HepG2 (cell line): ENCODE data around the gene DSCAML1. TPM values are rescaled to one million over a fixed set of nuclear protein-coding genes. Genes with fewer than 3 reads are reported as not detected.

Experiments
- ATAC-seq: fragments of 200-7000 bp; cut with Tn5 transposase; 3 replicates; pipeline ENCODE4 v1.9.1; 2020; ENCODE audit warnings: mild to moderate bottlenecking, moderate library complexity
- BruUV-seq: library from RNA; stranded (reverse); fragments of 400-500 nt; replicated peaks from 2 replicates; lab custom pipeline; 2021; lab: Mats Ljungman, UMichigan
- CTCF ChIA-PET: fragments of 300-600 bp; formaldehyde crosslinking; extraction: SDS; loops from one replicate; lab custom pipeline; 2021; ENCODE audit warnings: low total read pairs, inconsistent platforms, low intra/inter-chr PET ratio; lab: Yijun Ruan, JAX
- POLR2A ChIA-PET: fragments of 350-600 bp; sonication (Branson Sonifier 250); formaldehyde crosslinking; loops from one replicate; lab custom pipeline; 2020; ENCODE audit warnings: antibody characterized with exemption, inconsistent platforms; lab: Yijun Ruan, JAX
- DNase-seq: peaks from one replicate; pipeline ENCODE4 v3.0.0-alpha.2; 2015; ENCODE audit warnings: low spot score
- FAIRE-seq: peaks from 3 replicates; lab custom pipeline; 2011; peaks lifted over from hg19 to GRCh38; lab: Jason Lieb, UNC
- H2AFZ ChIP-seq: one replicate; pipeline ENCODE4 v1.6.1; 2011; ENCODE audit warnings: low read length, inconsistent platforms
- H3K27ac ChIP-seq: fragments of 300-600 bp; 3 replicates; pipeline ENCODE4 v1.8.0; 2011; ENCODE audit warnings: mixed run types, mild to moderate bottlenecking, mixed read lengths, low read length, inconsistent platforms; ENCODE audit not compliant: insufficient read depth; ENCODE audit errors: extremely low read length
- H3K27me3 ChIP-seq, 2 experiments: fragments of 200-600 bp in 1 of 2; 2 replicates in 1 of 2; 3 replicates in 1 of 2; pipeline versions ENCODE4 v1.6.0 to v1.8.0; 2011; ENCODE audit warnings: low read length in 2 of 2, mild to moderate bottlenecking in 2 of 2, moderate library complexity in 2 of 2, inconsistent platforms in 1 of 2; ENCODE audit not compliant: insufficient read depth in 2 of 2, control insufficient read depth in 1 of 2
- H3K36me3 ChIP-seq, 2 experiments: fragments of 200-600 bp in 1 of 2; replicated peaks in 1 of 2; 2 replicates in 1 of 2; 3 replicates in 1 of 2; pipeline versions ENCODE4 v1.5.1 to v1.8.0; 2011; ENCODE audit warnings: low read length in 2 of 2, inconsistent platforms in 1 of 2; ENCODE audit not compliant: insufficient read depth in 2 of 2, control insufficient read depth in 1 of 2
- H3K4me1 ChIP-seq: 2 replicates; pipeline ENCODE4 v1.5.1; 2012; ENCODE audit warnings: low read length, inconsistent platforms; ENCODE audit not compliant: insufficient read depth
- H3K4me2 ChIP-seq: 2 replicates; pipeline ENCODE4 v1.6.0; 2011; ENCODE audit warnings: low read depth, low read length, inconsistent platforms
- H3K4me3 ChIP-seq, 3 experiments: fragments of 200-600 bp in 1 of 3; sonication (generic), shearing (Covaris generic) in 1 of 3; replicated peaks in 1 of 3; 2 replicates each; pipeline ENCODE4 v1.5.1; 2011 to 2016; ENCODE audit warnings: low read length in 3 of 3, inconsistent platforms in 2 of 3, low read depth in 2 of 3, mild to moderate bottlenecking in 2 of 3, control low read depth in 1 of 3, mixed read lengths in 1 of 3; ENCODE audit not compliant: insufficient read depth in 1 of 3
- H3K79me2 ChIP-seq: one replicate; pipeline ENCODE4 v1.6.1; 2011; ENCODE audit warnings: low read length, inconsistent platforms; ENCODE audit not compliant: insufficient read depth
- H3K9ac ChIP-seq: 2 replicates; pipeline ENCODE4 v1.6.0; 2011; ENCODE audit warnings: mild to moderate bottlenecking, low read depth, low read length, inconsistent platforms; ENCODE audit not compliant: insufficient read depth
- H3K9me3 ChIP-seq: 2 replicates; pipeline ENCODE4 v1.5.1; 2012; ENCODE audit warnings: mild to moderate bottlenecking, low read length
- H4K20me1 ChIP-seq: 2 replicates; pipeline ENCODE4 v1.6.0; 2011; ENCODE audit warnings: inconsistent platforms, mild to moderate bottlenecking, low read length, moderate library complexity; ENCODE audit not compliant: insufficient read depth
- ATRX ChIP-seq: sonication (generic); formaldehyde crosslinking; IDR thresholded peaks from 2 replicates; pipeline ENCODE4 v1.4.0; 2020; ENCODE audit warnings: missing genetic modification reagents, borderline replicate concordance
- DNMT1 ChIP-seq: sonication (generic); formaldehyde crosslinking; IDR thresholded peaks from 2 replicates; pipeline ENCODE4 v1.5.1; 2020; ENCODE audit warnings: mild to moderate bottlenecking, missing genetic modification reagents
- GFI1 ChIP-seq: sonication (generic); formaldehyde crosslinking; IDR thresholded peaks from 2 replicates; pipeline ENCODE4 v1.5.0; 2020; ENCODE audit warnings: missing genetic modification reagents, mild to moderate bottlenecking, borderline replicate concordance
- MTA3 ChIP-seq: sonication (generic); formaldehyde crosslinking; IDR thresholded peaks from 2 replicates; pipeline ENCODE4 v1.4.0; 2020; ENCODE audit warnings: missing genetic modification reagents
- MXI1 ChIP-seq: IDR thresholded peaks from 3 replicates; pipeline ENCODE4 v1.6.1; 2012; ENCODE audit warnings: low read depth, low read length, inconsistent platforms, borderline replicate concordance
- NCOR1 ChIP-seq: fragments of 200-600 bp; sonication (generic); IDR thresholded peaks from 2 replicates; pipeline ENCODE4 v1.7.0; 2017; ENCODE audit warnings: antibody characterized with exemption, low read length, borderline replicate concordance
- RBM22 ChIP-seq: fragments of 200-400 bp; formaldehyde crosslinking; optimal IDR thresholded peaks from 2 replicates; pipeline ENCODE3; 2017; ENCODE audit warnings: mild to moderate bottlenecking, low read length, moderate library complexity
- RBM39 ChIP-seq: fragments of 200-400 bp; formaldehyde crosslinking; IDR thresholded peaks from one replicate; pipeline ENCODE4 v1.6.1; 2018; ENCODE audit warnings: antibody characterized with exemption, mild to moderate bottlenecking, low read depth, low read length; ENCODE audit not compliant: poor library complexity, severe bottlenecking
- REPIN1 ChIP-seq: sonication (generic); formaldehyde crosslinking; IDR thresholded peaks from 2 replicates; pipeline ENCODE4 v1.8.0; 2022; ENCODE audit warnings: missing genetic modification reagents, low read depth, mild to moderate bottlenecking, borderline replicate concordance
- RFXANK ChIP-seq: IDR thresholded peaks from 2 replicates; pipeline ENCODE4 v1.6.1; 2016
- SCMH1 ChIP-seq: sonication (generic); formaldehyde crosslinking; IDR thresholded peaks from 2 replicates; pipeline ENCODE4 v1.9.0; 2021; ENCODE audit warnings: missing genetic modification reagents, mild to moderate bottlenecking, borderline replicate concordance
- SP2 ChIP-seq: sonication (generic); formaldehyde crosslinking; IDR thresholded peaks from 2 replicates; pipeline ENCODE4 v1.5.1; 2020; ENCODE audit warnings: mild to moderate bottlenecking, missing genetic modification reagents
- THYN1 ChIP-seq: sonication (generic); formaldehyde crosslinking; IDR thresholded peaks from 2 replicates; pipeline ENCODE4 v1.8.1; 2023; ENCODE audit warnings: low read depth, mild to moderate bottlenecking, moderate library complexity, missing genetic modification reagents, borderline replicate concordance
- TOE1 ChIP-seq: sonication (generic); formaldehyde crosslinking; IDR thresholded peaks from 2 replicates; pipeline ENCODE4 v1.4.0; 2020; ENCODE audit warnings: mild to moderate bottlenecking, missing genetic modification reagents
- YEATS4 ChIP-seq: sonication (generic); formaldehyde crosslinking; IDR thresholded peaks from 2 replicates; pipeline ENCODE4 v1.4.0; 2020; ENCODE audit warnings: missing genetic modification reagents, borderline replicate concordance
- ZMYM4 ChIP-seq: sonication (generic); formaldehyde crosslinking; IDR thresholded peaks from 2 replicates; pipeline ENCODE4 v1.8.1; 2023; ENCODE audit warnings: mild to moderate bottlenecking, missing genetic modification reagents
- ZNF263 ChIP-seq: sonication (generic); formaldehyde crosslinking; IDR thresholded peaks from 2 replicates; pipeline ENCODE4 v1.4.0; 2020; ENCODE audit warnings: missing genetic modification reagents
- ZNF552 ChIP-seq: sonication (generic); formaldehyde crosslinking; IDR thresholded peaks from 2 replicates; pipeline ENCODE4 v1.9.0; 2022; ENCODE audit warnings: missing genetic modification reagents, mild to moderate bottlenecking, borderline replicate concordance
- ZNF589 ChIP-seq: sonication (generic); formaldehyde crosslinking; conservative IDR thresholded peaks from 2 replicates; pipeline ENCODE4 v1.8.0; 2022; ENCODE audit warnings: mild to moderate bottlenecking, moderate library complexity, missing genetic modification reagents
- ZNF615 ChIP-seq: sonication (generic); formaldehyde crosslinking; IDR thresholded peaks from 2 replicates; pipeline ENCODE4 v1.5.0; 2020; ENCODE audit warnings: mild to moderate bottlenecking, missing genetic modification reagents, borderline replicate concordance
- ZNF747 ChIP-seq: sonication (generic); formaldehyde crosslinking; IDR thresholded peaks from 2 replicates; pipeline ENCODE4 v1.8.1; 2023; ENCODE audit warnings: missing genetic modification reagents, mild to moderate bottlenecking, borderline replicate concordance
- ZNF749 ChIP-seq: sonication (generic); formaldehyde crosslinking; IDR thresholded peaks from 2 replicates; pipeline ENCODE4 v1.8.0; 2022; ENCODE audit warnings: mild to moderate bottlenecking, missing genetic modification reagents, moderate library complexity, borderline replicate concordance
- ZNF768 ChIP-seq: sonication (generic); formaldehyde crosslinking; IDR thresholded peaks from 2 replicates; pipeline ENCODE4 v1.4.0; 2020; ENCODE audit warnings: missing genetic modification reagents
- ZNF878 ChIP-seq: sonication (generic); formaldehyde crosslinking; IDR thresholded peaks from 2 replicates; pipeline ENCODE4 v1.8.1; 2023; ENCODE audit warnings: mild to moderate bottlenecking, missing genetic modification reagents, moderate library complexity
- WGBS: methylation state at CpG from one replicate; pipeline ENCODE4 v1.1.6; 2017; ENCODE audit warnings: low lambda C conversion rate; 5-methylcytosine and 5-hydroxymethylcytosine counted together
- in situ Hi-C: cut with HindIII; loops from 2 replicates; pipeline ENCODE4 v1.10.0; 2017; ENCODE audit warnings: low pct_unique_long_range_greater_than_20kb; ENCODE audit not compliant: extremely low pct_ligation_motif_present
- intact Hi-C: fragments of 100-400 bp; cut with micrococcal nuclease; formaldehyde crosslinking; loops from one replicate; pipeline ENCODE4 v1.10.0; 2022; ENCODE audit not compliant: unreplicated experiment
- polyA plus RNA-seq, 8 experiments: library from polyadenylated mRNA; depleted of rRNA in 3 of 8; stranded (reverse) in 7 of 8; unstranded in 1 of 8; fragments of >200 nt; fragmentation: Illumina TruSeq in 4 of 8; extraction: Trizol in 4 of 8; gene quantifications; 2 replicates each; pipeline versions ENCODE4 v1.2.1 to v1.2.3, GENCODE V29; 2011 to 2016; ENCODE audit warnings: low read depth in 4 of 8, missing spikeins in 1 of 8, mixed read lengths in 1 of 8; ENCODE audit not compliant: insufficient read depth in 1 of 8
- total RNA-seq, 5 experiments: library from RNA; depleted of rRNA; stranded (reverse); fragments of >200 nt; fragmentation: Illumina TruSeq; extraction: Trizol; gene quantifications; 2 replicates each; pipeline ENCODE4 v1.2.3, GENCODE V29; 2016; ENCODE audit warnings: low read depth in 1 of 5

Gene DSCAML1
- total and polyA plus RNA-seq, 2 of the 13 experiments (the other 11 are each of a cell fraction or from before 2014, with no cell fraction given): 0.29 to 0.40 TPM

DNA sequence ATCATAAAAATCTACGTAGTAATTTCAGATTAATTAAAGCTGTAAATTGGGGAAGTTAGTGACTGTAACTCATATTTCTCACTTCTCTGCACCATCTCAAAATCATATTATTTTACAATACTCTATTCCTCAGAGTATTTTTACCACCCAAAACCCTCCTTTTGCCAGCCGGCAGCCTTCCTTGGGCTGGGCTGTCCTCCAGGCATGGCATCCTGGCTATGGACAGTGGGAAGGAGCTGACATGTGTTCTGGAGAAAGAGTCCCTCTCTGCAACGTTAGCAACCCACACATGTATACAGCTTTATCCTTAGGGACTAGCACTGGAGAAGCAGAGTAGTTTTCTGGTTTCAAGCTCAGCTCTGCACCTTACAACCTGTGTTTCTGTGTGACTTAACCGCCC, 86.8 kb downstream of the DSCAML1 start:
- BruUV-seq: no TSS peak
- in situ Hi-C loops: no loop called here
- intact Hi-C loops: no loop called here

GRCh38 chr11:117706322-117706814, 90.6 kb downstream of the DSCAML1 start:
- intact Hi-C loops (no loop called here), in situ Hi-C loops (no loop called here)
- H3K79me2 ChIP-seq: no peaks in the 10 kb centered on the region
- H4K20me1 ChIP-seq: peaks cover 3% of the 10 kb centered on the region
- FAIRE-seq (no peak), ATAC-seq (no peak), DNase-seq (no peak)
- H3K4me1 ChIP-seq: peaks cover 17% of the 10 kb centered on the region
- WGBS: 33% methylated on average over 12 of the region's 12 CpGs
- no peak overlapping the region for H3K9ac ChIP-seq
- no peak overlapping the region for H3K27ac ChIP-seq
- no peak overlapping the region for H3K4me2 ChIP-seq
- ChIA-PET POLR2A (no interaction called here), CTCF (no interaction called here)
- H2AFZ ChIP-seq: no peak overlapping the region
- peaks cover 2 to 19% of the 10 kb centered on the region in 2 experiments; a peak in 2 of 5 replicates for H3K27me3 ChIP-seq
- no peak overlapping the region for H3K4me3 ChIP-seq
- BruUV-seq: no TSS peak
- no peaks in the 10 kb centered on the region for H3K36me3 ChIP-seq
- no peaks in the 10 kb centered on the region for H3K9me3 ChIP-seq
- TF ChIP-seq ZNF615 (CRISPR knock-in tag): no peak
- no peak for TF ChIP-seq ZNF749 (CRISPR knock-in tag)
- no peak for TF ChIP-seq SP2 (CRISPR knock-in tag)
- TF ChIP-seq RFXANK (CRISPR knock-in tag): no peak
- TF ChIP-seq TOE1 (CRISPR knock-in tag): no peak
- no peak for TF ChIP-seq MXI1
- TF ChIP-seq RBM39: no peak
- TF ChIP-seq ZNF768: no peak
- no peak for TF ChIP-seq THYN1 (CRISPR knock-in tag)
- no peak for TF ChIP-seq SCMH1
- TF ChIP-seq ZMYM4: no peak
- no peak for TF ChIP-seq ZNF552 (CRISPR knock-in tag)
- TF ChIP-seq DNMT1 (CRISPR knock-in tag): no peak
- no peak for TF ChIP-seq ZNF263 (CRISPR knock-in tag)
- no peak for TF ChIP-seq ZNF878 (CRISPR knock-in tag)
- TF ChIP-seq YEATS4 (CRISPR knock-in tag): no peak
- TF ChIP-seq RBM22: no peak
- TF ChIP-seq ATRX (CRISPR knock-in tag): no peak

More for the DNA sequence above, 86.8 kb downstream of the DSCAML1 start:
- DNase-seq (no peak), FAIRE-seq (no peak), ATAC-seq (no peak)
- POLR2A ChIA-PET: no interaction called here
- WGBS: 35% methylated on average over 4 of the region's 4 CpGs
- H3K27me3 ChIP-seq: peaks cover 2 to 8% of the 10 kb centered on the region in 2 experiments; a peak in 2 of 5 replicates
- H2AFZ ChIP-seq: no peak overlapping the region
- CTCF ChIA-PET: no interaction called here
- no peaks in the 10 kb centered on the region for H3K9me3 ChIP-seq
- H3K27ac ChIP-seq: no peak overlapping the region
- no peak overlapping the region for H3K9ac ChIP-seq
- H3K36me3 ChIP-seq: no peaks in the 10 kb centered on the region
- H3K4me3 ChIP-seq: no peak overlapping the region
- H3K4me2 ChIP-seq: no peak overlapping the region
- no peaks in the 10 kb centered on the region for H3K4me1 ChIP-seq
- no peaks in the 10 kb centered on the region for H3K79me2 ChIP-seq
- no peak for TF ChIP-seq ZNF747
- TF ChIP-seq REPIN1 (CRISPR knock-in tag): no peak
- no peak for TF ChIP-seq MTA3 (CRISPR knock-in tag)
- TF ChIP-seq ZNF589 (CRISPR knock-in tag): no peak
- no peak for TF ChIP-seq ATRX (CRISPR knock-in tag)
- no peak for TF ChIP-seq GFI1
- TF ChIP-seq NCOR1: no peak
- no peaks in the 10 kb centered on the region; the same call in 1 of the 2 replicates for H4K20me1 ChIP-seq
